DOHH2 (cell line): ENCODE data around the gene PEPD.

Experiments
- H3F3A ChIP-seq: fragments of 200-600 bp; sonication (generic), shearing (Covaris generic); 2 replicates; pipeline ENCODE4 v1.6.0; 2016; ENCODE audit warnings: antibody characterized with exemption, mild to moderate bottlenecking; ENCODE audit not compliant: control insufficient read depth, insufficient read depth
- H3K27ac ChIP-seq: fragments of 200-600 bp; sonication (generic); 2 replicates; pipeline ENCODE4 v1.5.1; 2014; ENCODE audit warnings: low read depth, mild to moderate bottlenecking, low read length, moderate library complexity
- H3K27me3 ChIP-seq: fragments of 200-600 bp; sonication (generic); 2 replicates; pipeline ENCODE4 v1.6.1; 2014; ENCODE audit warnings: mild to moderate bottlenecking, low read length, mixed read lengths; ENCODE audit not compliant: control insufficient read depth
- H3K36me3 ChIP-seq: fragments of 200-600 bp; sonication (generic); 2 replicates; pipeline ENCODE4 v1.6.1; 2014; ENCODE audit warnings: mild to moderate bottlenecking, low read length, moderate library complexity, mixed read lengths; ENCODE audit not compliant: control insufficient read depth
- H3K4me1 ChIP-seq: fragments of 200-600 bp; sonication (generic); 2 replicates; pipeline ENCODE4 v1.6.1; 2014; ENCODE audit warnings: mild to moderate bottlenecking, low read length, mixed read lengths; ENCODE audit not compliant: control insufficient read depth
- H3K4me2 ChIP-seq: fragments of 200-600 bp; sonication (generic); 2 replicates; pipeline ENCODE4 v1.6.0; 2014; ENCODE audit warnings: mild to moderate bottlenecking, low read length, moderate library complexity
- H3K4me3 ChIP-seq: fragments of 200-600 bp; sonication (generic); 2 replicates; pipeline ENCODE4 v1.5.1; 2014; ENCODE audit warnings: mild to moderate bottlenecking, low read length, mixed read lengths
- H3K79me2 ChIP-seq: fragments of 200-600 bp; sonication (generic); 2 replicates; pipeline ENCODE4 v1.6.1; 2014; ENCODE audit warnings: mild to moderate bottlenecking, low read length, mixed read lengths; ENCODE audit not compliant: control insufficient read depth
- H3K9me2 ChIP-seq: fragments of 200-600 bp; sonication (generic); replicated peaks from 2 replicates; pipeline ENCODE4 v1.6.1; 2014; ENCODE audit warnings: mild to moderate bottlenecking, low read length, mixed read lengths; ENCODE audit not compliant: control insufficient read depth
- H3K9me3 ChIP-seq: fragments of 200-600 bp; sonication (generic); 2 replicates; pipeline ENCODE4 v1.6.1; 2014; ENCODE audit warnings: antibody characterized with exemption, low read length, mixed read lengths; ENCODE audit not compliant: control insufficient read depth, insufficient read depth
- H4K20me1 ChIP-seq: fragments of 200-600 bp; sonication (generic); 2 replicates; pipeline ENCODE4 v1.6.0; 2014; ENCODE audit warnings: low read depth, mild to moderate bottlenecking, antibody characterized with exemption, low read length, moderate library complexity; ENCODE audit not compliant: control insufficient read depth, insufficient read depth
- EZH2phosphoT487 ChIP-seq: fragments of 200-600 bp; sonication (generic); IDR thresholded peaks from 2 replicates; pipeline ENCODE4 v1.6.1; 2017; ENCODE audit warnings: borderline replicate concordance, mild to moderate bottlenecking, antibody characterized with exemption, low read length, moderate library complexity, mixed read lengths
- TF ChIP-seq, protein P1 (sequence below): fragments of 200-600 bp; sonication (generic); IDR thresholded peaks from one replicate; pipeline ENCODE4 v1.5.1; 2014; ENCODE audit warnings: antibody characterized with exemption, mild to moderate bottlenecking, low read depth, low read length; ENCODE audit not compliant: poor library complexity, severe bottlenecking

Gene PEPD

DNA sequence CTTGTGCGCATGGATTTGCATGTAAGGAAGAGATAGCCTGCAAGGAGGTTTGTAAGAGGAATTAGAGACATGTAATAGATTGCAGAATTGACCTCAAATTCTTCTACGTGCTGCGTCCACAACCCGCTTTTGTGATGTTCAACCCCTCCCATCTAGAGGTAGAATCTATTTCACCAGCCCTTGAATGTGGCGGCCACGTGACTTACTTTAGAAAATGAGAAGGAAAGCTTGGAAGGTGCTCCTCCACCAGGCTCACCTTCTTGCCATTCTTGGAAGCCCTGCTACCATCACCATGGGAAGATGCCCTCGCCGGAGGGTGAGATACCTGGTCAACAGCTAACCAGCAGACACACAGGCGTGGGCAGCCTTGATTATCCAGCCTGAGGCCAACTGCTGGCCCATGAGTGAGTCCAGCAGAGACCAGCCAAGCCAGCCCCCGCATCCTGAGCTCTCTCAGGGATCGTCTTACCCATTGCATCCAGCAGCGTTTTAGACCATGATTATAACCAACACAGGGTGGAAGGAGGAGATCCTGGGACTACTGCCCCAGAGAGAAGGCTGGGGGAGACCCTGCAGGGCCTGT is 7.6 kb upstream of the PEPD start:
- Histone ChIP-seq H3K9me3 (no peaks in the 10 kb centered on the region), H3K27ac (no peak overlapping the region), H3F3A (no peaks in the 10 kb centered on the region), H3K36me3 (no peaks in the 10 kb centered on the region), H3K4me3 (no peak overlapping the region), H3K9me2 (no peaks in the 10 kb centered on the region), H3K4me1 (no peaks in the 10 kb centered on the region), H4K20me1 (no peaks in the 10 kb centered on the region), H3K79me2 (no peaks in the 10 kb centered on the region), H3K27me3 (no peaks in the 10 kb centered on the region), H3K4me2 (no peak overlapping the region)
- TF ChIP-seq EZH2phosphoT487, result no peak
- TF ChIP-seq, protein P1, sequence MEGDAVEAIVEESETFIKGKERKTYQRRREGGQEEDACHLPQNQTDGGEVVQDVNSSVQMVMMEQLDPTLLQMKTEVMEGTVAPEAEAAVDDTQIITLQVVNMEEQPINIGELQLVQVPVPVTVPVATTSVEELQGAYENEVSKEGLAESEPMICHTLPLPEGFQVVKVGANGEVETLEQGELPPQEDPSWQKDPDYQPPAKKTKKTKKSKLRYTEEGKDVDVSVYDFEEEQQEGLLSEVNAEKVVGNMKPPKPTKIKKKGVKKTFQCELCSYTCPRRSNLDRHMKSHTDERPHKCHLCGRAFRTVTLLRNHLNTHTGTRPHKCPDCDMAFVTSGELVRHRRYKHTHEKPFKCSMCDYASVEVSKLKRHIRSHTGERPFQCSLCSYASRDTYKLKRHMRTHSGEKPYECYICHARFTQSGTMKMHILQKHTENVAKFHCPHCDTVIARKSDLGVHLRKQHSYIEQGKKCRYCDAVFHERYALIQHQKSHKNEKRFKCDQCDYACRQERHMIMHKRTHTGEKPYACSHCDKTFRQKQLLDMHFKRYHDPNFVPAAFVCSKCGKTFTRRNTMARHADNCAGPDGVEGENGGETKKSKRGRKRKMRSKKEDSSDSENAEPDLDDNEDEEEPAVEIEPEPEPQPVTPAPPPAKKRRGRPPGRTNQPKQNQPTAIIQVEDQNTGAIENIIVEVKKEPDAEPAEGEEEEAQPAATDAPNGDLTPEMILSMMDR, result no peak

DNA sequence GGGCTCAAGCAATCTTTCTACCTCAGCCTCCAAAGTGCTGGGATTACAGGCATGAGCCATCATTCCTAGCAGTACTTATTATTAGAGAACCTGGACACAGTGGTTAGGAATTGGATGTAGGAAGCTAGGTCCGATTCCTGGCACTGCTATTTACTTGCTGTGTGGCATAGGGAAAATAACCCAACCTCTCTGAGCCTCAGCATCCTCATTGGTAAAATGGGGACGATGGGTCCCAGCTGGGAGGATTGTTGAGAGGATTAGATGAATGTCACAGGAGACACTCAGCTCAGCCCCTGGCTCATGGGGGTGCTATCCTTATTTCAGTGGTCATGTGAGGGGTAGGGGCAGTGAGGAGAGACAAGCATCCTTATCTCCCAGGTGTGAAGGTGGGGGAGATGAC is 6.8 kb upstream of the PEPD start:
- TF ChIP-seq EZH2phosphoT487, result no peak
- TF ChIP-seq, protein P1, result no peak
- Histone ChIP-seq H3K27me3 (no peaks in the 10 kb centered on the region), H3K4me2 (no peak overlapping the region), H3F3A (no peaks in the 10 kb centered on the region), H3K27ac (no peak overlapping the region), H3K4me3 (no peak overlapping the region), H4K20me1 (no peaks in the 10 kb centered on the region), H3K4me1 (no peaks in the 10 kb centered on the region), H3K79me2 (no peaks in the 10 kb centered on the region), H3K9me2 (no peaks in the 10 kb centered on the region), H3K36me3 (no peaks in the 10 kb centered on the region), H3K9me3 (no peaks in the 10 kb centered on the region)

DNA sequence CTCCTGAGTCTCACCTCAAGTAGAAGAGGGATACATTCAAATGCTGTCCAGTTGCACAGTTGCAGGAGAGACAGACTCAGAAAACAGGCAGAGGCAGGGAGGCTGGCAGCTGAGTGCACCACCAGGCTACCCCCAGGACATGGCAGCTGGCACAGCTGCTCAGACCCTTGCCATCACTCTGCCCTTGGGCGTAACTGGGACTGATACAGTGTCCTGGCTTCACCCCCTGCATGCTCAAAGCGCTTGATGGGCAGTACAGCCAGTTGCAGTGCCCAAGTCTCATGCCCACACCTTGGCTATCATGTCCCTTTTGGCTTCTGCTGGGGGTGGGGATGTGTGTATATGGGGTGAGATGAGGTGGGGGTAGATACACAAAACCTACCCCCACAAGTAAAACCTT is 5.5 kb upstream of the PEPD start:
- no peak overlapping the region for H3K27ac ChIP-seq
- H3K9me3 ChIP-seq, result no peaks in the 10 kb centered on the region
- H3K9me2 ChIP-seq, result no peaks in the 10 kb centered on the region
- H3K4me2 ChIP-seq, result no peak overlapping the region
- peaks cover 2% of the 10 kb centered on the region for H3K4me1 ChIP-seq
- no peaks in the 10 kb centered on the region for H3K36me3 ChIP-seq
- H3F3A ChIP-seq, result no peaks in the 10 kb centered on the region
- H3K4me3 ChIP-seq, result no peak overlapping the region
- no peaks in the 10 kb centered on the region for H4K20me1 ChIP-seq
- TF ChIP-seq EZH2phosphoT487, result no peak
- TF ChIP-seq, protein P1, result no peak
- H3K79me2 ChIP-seq, result no peaks in the 10 kb centered on the region
- no peaks in the 10 kb centered on the region; the same call in 1 of the 2 replicates for H3K27me3 ChIP-seq
